Activated gamma-delta T cell (primary cell): ENCODE data around the gene ASS1.

ENCODE experiments used
- DNase-seq: peaks from one replicate; lab custom pipeline; 2025; lab: John Stamatoyannopoulos, UW

The ASS1 gene

DNA sequence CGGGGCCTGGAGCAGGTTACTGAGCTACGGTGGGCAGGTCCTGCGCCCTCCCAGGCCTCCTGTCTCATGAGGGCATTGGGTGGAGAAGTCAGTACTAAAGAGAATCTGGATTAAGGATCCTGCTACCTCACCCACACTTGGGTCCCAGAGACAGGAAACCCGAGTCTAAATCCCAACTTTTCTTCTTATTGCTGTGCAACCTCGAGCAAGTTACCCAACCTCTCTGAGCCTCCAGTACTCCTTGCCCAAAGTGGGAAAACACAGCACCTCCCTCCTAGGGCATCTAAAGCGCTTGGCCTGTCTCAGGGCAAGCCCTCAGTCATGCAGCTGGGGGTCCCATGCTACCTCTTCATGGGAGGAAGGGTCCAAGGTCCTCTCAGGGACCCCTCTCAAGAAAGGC, 28.2 kb downstream of the ASS1 start:
- no peak for DNase-seq

DNA sequence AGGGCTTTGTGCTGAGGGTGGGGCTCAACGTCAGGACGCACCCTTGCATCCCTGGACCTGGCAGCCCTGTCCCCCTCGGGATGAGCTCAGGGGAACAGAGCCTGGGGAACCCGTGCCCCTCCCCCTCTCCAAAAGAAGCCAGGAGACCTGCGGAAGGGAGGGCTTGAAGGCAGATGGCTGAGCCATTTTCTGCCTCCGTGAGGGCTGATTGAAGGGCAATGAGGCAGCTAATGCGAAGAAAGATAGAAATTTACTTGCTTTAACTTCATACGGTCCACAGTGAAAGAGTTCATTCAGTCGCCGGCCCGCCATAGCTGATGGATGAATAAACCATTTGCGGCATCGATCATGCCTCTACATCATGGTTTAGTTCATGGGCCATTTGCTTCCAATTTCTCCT, 28.8 kb downstream of the ASS1 start:
- no peak for DNase-seq

DNA sequence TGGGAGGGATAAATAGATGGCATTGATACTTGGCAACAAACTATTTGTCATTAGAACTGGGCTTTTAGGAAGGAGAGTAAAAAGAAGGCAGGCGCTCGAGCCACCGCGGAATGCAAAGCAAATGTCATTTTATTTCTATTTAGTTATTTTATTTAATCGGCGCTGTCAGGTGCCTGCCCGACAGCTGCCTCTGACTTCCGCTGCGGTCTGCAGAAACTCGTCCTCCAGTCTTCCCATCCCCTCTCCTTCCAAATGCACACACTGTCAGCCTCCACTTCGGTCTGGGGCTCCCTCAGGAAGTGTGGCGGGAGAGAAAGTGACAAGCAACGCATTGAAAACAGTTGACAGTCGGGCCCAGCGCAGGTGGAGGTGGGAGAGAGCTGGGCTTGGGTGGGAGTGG, 29.3 kb downstream of the ASS1 start:
- DNase-seq = no peak

DNA sequence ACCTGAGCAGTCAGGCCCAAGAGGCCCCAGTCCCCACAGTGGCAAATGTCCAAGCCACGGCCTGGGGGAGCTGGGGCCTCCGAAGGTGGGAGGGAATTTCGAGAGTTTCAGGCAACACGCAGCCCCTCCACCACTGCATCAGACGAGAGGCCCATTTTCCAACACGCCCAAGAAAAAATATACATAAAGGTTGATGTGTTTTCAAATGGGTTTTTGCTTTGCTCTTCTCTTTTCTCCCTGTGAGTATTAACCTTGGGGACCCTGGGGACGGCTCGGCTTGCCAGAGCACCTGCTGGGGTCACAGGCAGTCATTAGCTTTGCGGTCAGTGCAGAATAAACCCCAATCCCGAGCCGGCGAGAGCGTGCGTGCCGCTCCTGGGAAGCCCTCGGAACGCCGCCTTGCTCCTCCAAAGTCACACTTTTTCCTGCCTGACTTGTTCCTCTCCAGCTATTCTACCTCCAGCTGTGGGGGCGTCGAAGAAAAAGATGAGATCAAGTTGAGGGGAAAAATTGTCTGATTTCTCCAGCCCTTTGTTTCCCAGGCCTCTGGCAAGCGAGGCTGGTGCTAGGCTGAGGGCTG, 31.5 kb downstream of the ASS1 start:
- no peak for DNase-seq

DNA sequence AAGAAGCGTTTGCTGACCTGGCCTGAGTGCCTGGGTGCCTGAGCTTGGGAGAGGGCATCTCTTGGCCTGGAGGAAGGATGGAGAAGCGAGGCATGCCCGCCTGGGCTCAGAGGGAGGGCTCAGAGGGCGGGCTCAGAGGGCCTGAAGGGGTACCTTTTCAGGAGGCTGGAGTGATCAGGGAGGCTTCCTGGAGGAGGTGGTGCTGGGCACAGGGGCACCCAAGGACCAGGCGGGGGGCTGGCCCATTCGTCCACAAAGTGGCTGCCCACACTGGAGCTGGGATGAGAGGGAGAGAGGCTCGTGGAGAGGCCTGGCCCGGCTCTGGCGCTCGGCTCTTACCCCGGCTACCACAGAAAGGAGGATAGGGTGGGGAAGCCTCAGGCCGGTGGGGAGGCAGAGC, 32.8 kb downstream of the ASS1 start:
- no peak for DNase-seq

DNA sequence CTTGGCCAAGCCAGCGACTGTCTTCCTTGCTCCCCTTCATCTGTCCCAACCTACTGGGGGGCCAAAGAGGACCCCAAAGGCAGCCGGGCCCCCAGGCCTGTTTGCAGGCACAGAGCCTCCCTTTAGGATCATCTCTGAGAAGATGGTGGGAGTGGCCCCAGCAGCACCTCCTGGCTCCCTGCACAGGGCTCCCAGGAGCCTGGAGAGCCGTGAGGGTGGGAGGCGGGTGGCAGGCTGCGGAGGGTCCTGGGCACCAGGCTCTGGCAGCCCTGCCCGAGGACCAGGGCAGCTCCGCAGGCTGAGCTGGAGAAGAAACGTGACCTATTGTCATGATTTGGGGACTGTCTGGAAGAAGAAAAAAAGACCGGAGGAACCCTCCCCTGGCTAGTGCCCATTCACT, 33.4 kb downstream of the ASS1 start:
- DNase-seq = no peak

DNA sequence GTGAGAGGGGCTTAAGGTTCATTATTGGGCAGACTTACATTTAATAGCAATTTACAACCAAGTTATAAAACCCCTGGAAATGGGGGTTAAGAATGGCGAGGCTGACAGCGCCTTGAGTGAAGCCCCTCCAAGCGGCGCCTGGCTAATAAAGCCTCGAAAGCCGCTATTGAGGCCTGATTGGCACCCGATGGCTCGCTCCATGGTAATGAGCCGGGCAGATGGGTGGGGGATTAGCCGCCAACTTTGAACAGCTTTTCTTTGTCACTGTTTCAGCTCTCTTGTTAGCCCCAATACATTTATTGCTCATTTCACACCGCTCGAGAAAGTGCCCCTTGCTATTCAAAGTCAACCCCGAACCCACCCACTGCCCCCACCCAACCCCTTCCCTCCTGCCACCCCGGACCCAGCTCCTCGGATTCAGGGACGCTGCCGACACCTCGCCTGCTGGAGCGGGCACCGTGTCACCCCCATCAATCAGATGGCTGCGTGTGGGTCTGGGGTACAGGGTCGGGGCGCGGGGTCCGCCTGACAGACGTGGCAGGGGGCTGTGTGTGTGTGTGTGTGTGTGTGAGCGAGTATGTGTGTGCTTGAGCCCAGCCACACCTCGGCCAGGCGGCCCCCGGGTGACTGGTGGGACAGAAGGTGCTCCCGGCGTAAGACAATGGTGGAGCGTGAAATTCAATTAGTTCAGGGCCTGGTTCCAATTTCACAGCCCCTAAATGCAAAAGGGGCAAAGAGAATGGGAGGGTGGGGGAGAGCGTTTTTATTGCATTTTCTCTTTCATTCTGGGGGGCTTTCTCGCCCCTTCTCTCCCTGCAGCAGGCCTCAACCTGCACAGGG, 34.2 kb downstream of the ASS1 start:
- no peak for DNase-seq

DNA sequence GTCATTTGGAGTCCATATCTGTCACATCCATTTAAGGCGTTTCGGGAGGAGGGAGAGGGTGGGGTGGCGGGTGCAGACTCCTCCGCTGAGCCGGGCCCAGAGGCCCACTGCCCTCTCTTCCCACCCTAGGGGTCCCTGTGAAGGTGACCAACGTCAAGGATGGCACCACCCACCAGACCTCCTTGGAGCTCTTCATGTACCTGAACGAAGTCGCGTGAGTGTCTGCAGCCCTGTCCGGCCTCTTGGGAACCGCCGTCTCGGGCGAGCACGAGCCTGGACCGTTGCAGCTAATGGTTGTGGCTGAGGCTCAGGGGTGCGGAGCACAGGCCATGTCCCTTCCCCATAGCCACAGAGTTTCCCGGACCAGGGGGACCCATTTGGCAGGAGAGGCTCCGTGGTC, 34.8 kb downstream of the ASS1 start:
- no peak for DNase-seq

DNA sequence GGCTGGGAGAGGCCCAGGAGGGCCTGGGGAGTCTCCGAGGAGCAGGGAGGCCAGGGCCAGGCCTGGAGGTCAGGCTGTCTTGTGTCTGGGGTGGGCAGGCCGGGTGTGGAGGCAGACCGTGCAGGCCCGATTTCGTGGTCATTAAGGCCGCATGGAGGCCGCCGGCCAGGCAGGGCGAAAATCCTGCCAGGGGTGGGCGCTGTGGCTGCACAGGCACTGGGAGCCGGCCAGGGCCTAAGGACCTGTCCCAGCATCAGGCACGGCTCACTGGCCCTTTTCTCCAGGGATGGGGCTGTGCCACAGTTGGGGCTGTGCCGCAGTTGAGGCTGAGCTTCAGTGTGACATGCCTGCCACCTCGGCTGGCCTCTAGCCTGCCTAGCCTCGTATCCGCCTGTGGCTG, 35.9 kb downstream of the ASS1 start:
- DNase-seq = no peak

DNA sequence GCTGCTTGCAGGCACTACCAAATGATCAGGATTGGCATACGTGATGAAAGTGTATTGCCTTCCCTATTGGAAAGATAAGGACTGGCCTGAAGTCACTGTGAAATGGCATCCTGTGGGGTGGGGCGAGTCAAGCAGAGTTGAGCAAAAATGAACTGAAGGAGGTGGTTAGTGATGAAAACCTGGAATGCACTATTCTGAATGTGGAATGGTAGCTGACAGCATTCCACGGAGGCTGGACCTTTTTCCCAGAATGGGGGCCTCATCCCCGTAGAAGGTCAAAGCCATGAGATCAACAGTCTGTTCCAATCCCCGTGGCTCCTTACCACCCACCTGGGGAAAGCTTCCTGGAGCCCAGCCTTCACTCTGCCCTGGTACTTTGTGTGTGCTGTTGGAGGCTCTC, 37.7 kb downstream of the ASS1 start:
- no peak for DNase-seq

DNA sequence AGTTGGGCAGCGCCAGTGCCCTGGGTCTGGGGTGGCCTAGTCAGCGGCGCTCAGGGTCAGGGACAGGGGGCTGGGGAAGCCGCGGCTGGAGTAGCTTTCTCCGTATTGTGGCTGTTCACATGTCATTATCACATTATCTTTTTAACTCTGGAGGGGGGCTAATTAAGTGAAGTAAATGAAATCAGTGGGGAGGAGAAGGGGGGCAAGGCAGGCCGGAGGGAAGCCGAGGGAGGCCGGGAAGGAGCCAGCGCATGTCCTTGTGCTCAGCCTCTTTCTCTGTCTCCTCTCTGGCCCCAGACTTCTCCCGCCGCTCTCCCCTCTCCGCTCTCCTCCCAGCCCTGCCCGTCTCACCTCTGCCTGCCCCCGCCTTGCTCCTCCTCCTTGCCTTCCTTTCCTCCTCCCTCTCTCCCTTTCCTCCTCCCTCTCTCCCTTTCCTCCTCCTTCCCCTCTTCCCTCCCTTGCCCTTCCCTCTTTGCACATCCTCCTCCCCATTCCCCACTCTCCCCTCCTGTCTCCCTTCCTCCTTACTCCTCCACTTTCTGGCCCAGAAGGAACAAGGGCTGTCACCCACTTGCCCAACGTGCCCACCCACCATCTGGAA, 38.7 kb downstream of the ASS1 start:
- no peak for DNase-seq

DNA sequence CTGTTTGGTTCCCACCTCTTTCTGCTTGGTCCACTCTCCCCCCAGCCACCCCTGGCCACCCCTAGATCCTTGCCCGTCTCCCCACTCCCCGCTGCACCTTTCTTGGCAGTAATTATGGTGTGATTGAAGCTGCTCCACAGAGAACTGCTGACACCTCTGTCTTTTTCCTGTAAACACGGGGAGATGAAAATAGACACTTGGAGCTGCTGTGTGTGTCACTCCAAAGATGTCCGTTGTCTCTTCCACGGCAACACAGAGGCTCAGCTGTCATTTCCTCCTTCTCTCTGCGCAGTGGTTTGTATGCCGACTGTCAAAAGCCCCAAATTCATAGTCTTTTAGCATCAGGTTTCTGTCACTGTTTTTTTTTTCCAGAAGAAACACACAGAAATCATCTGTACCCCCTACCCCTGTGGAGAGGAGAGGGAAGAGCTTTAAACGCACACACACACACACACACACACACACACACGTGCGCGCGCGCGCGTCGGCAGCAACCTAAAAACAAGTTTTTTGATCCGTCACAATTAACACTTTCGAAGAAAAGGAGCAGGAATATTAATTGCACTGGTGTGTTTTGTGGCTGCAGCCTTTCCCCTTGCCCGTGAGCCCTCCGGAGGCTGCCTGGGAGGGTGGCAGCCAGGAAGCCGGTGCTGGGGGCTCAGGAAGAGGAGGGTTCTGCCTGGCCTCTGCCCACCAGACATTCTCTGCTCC, 39.8 kb downstream of the ASS1 start:
- DNase-seq = no peak

DNA sequence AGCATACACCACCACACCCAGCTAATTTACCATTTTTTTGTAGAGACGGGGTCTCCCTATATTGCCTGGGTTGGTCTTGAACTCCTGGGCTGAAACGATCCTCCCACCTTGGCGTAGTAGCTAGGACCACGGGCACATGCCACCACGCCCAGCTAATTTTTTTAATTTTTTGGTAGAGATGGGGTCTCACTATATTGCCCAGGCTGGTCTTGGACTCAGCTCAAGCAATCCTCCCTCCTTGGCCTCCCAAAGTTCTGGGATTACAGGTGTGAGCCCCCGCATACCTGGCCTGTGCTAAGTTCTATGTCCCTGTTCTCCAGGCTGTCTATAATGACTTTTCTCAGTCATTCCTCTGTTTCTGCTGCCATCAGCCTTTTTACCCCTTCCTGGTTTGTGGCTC, 41.3 kb downstream of the ASS1 start:
- DNase-seq = no peak

DNA sequence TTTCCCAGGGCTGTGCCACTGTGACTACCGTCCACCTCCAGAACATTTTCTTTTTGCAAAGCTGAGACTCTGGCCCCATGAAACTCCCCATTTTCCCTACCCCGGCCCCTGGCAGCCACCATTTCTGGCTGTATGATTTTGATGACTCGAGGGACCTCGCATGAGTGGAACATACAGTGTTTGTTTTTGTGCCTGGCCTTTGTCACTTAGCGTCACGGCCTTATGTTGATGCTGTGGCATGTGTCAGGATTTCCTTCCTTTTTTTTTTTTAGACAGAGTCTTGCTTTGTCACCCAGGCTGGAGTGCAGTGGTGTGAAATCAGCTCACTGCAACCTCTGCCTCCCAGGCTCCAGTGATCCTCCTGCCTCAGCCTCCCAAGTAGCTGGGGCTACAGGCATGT, 42.7 kb downstream of the ASS1 start:
- DNase-seq = no peak

DNA sequence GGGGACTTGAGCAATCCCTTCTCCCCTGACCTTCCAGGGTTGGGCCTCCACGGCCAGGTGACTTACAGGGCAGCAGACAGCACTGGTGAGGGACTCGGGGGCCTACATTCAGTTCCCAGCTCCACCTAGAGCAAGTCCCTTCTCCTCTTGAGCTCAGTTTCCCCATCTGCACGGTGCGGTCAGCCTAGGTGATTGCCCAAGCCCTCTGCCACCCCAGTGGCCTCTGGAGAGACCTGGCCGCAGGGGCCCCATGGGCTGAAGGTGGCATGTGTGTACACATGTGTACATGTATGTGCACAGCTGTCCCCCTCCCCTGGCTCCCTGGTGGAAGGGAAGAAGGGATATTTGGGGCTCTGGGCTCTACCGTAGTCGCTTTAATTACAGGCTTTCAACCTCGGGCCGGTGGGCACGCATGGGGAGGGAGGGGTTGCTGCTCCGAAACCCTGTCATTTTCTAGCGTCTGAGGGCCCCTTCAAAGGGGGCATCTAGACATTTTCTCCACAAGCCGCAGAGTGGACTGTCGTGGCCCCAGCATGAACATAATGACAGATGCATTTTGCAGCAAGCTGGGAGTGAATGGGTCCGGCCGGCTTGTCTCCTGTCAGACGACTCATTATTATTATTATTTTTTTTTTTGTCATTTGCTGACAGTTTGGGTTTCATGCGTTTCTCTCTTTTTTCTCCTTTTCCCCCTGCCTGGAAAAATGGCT, 44.0 kb downstream of the ASS1 start:
- DNase-seq = no peak

DNA sequence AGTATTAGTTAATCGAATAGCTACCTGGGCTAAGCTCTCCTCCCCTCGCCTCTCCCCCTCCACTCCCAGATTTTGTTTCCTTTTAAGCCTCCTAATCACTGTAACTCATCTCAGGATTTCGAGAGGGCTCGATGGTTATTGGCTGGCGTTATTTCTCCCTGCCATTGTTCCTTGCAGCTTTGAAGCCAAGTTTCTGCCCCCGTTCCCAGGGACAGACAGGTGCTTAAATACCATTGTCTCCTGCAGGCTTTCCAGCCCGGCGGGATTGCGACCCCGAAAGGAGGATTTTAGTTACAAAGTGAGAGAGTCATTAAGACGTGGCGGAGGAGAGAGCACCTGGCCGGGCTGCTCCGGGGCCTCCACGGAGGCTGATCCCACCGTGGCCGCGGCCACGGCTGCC, 46.2 kb downstream of the ASS1 start:
- DNase-seq = no peak

DNA sequence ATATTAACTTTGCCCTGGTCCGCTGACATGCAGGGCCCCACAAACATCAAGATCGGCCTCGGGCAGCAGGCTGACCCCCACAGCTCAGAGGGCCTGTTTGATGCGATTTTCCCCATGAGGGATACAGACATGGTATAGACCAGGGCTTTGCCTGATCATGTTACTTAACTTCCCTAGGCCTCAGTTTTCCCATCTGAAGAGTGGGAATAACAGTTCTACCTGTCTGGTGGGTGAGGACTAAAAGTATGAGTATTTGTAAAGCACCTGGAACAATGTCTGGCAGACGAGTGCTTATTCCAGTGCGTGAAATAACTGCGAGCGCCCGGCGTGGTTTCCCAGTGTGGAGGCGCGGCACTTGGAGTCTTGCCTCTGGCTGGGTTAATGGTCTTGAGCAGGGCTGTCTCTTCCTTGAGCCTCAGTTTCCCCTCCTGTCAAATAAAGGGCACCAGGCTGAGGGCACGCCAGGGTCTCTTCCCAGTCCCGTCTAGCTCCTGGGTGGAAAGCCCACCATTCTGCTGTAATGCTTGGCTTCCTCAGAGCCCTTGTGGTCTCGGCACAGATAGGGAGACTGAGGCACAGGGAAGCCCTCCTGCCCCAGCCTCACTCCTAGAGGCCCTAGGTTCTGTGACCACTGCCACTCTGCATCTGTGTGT, 47.2 kb downstream of the ASS1 start:
- no peak for DNase-seq

DNA sequence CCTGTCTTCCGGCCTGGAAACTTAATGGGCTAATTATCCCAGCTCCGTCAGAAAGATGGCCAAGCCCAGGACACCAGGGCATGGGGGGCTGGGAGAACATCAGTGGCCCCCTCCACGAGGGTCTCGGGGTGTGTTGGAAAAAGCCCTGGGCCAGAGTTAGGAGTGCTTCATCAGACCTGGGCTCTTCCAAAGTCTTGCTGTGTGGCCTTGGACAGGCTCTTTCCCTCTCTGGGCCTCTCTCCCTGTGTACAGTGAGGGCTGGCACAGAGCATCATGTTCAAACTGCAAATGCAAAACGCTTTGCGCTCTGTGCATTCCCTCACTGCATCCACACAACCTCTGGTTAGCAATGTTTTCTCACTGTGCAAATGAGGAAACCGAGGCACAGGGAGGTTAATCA, 48.3 kb downstream of the ASS1 start:
- DNase-seq = no peak

DNA sequence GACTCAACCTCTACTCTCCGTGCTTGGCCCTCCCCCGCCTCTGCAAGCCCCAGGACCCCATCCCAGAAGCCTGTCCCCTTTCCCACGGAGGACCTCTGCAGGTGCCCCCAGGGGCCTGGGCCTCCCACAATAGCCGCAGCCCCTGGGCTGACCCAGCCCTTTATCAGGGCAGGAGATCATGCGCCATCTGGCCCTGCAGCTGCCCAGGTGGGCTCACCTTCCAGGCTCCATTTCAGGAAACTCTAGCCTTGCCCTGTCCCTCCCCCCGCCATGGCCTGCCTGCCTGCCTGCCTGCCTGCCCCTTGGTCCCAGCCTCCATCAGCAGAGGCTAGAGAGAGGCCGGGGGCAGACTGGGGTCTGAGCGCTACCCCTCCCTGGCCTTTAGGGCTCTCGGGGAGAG, 48.7 kb downstream of the ASS1 start:
- DNase-seq = no peak

DNA sequence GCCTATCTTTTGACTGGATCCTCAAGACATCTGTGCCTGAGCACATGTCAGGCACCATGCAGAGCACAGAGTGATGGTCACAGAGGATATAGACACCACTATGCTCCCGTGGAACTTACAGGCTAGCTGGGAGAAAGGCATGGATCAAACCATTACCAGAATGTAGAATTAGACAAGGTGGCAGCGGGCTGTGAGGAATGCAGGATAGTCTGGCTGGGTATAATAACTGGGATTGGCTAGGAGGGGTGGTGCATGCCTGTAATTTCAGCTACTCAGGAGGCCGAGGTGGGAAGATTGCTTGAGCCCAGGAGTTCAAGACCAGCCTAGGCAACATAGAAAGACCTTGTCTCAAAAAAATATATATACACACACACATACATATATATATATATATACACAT, 50.3 kb downstream of the ASS1 start:
- DNase-seq = no peak

DNA sequence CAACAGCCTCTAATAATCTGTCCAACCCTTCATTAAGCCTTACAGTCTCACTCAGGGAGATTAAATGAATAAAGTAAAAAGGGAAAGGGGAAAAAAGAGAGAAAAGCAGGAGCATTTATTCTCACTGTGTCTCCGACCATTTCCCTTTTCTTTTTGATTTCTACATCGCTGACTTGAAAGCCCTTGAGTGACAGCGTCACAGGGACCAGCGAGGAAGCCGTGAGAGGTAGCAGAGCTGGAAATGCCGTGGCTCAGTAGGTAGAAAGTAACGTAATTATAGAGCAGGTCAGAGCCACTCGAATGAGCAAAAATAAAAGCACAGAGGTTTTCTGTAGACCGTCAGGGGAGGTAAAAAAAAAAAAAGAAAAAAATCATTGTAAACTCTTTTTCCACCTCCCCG, 52.4 kb downstream of the ASS1 start:
- DNase-seq = no peak
